ENCODE results near the gene LSM14A. TPM values are rescaled to one million over a fixed set of nuclear protein-coding genes. Genes with fewer than 3 reads are reported as not detected.

The LSM14A gene
- total RNA-seq, 1 experiment from 2014 or later, result 199 TPM

DNA sequence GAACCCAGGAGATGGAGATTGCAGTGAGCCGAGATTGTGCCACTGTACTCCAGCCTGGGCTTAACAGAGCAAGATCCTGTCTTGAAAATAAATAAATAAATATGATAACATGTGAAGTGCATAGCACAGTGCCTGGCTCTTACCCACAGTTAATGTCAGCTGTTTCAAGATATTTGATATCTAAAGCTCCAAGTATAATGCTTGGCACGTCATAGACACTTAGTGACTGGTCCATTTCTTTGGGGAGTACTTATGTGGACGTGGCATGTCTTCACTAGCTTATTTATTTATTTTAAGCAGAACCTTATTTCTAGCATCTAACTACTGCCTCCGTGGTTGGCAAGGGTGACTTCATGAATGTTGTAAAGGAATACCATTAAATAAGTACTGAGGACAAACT is 100.8 kb downstream of the LSM14A start:
- H3K27me3 Mint-ChIP-seq (ENCODE audit: low read depth), result no peaks in the 10 kb centered on the region
- H3K9me3 Mint-ChIP-seq, result no peaks in the 10 kb centered on the region
- H3K27ac Mint-ChIP-seq, result no peak overlapping the region; a peak in 1 of 7 replicates
- no peak overlapping the region for H2AFZ ChIP-seq (ENCODE audit: low read length)
- peaks cover 3% of the 10 kb centered on the region; the same call in 1 of the 2 replicates for H3K4me1 ChIP-seq (ENCODE audit: insufficient read depth, low read length)
- no peak overlapping the region for H3K23ac ChIP-seq (ENCODE audit: insufficient read length, low read depth, low read length)
- no peak overlapping the region for H2BK15ac ChIP-seq (ENCODE audit: low read depth, low read length)
- no peaks in the 10 kb centered on the region for H3K79me1 ChIP-seq (ENCODE audit: insufficient read depth, low read depth, low read length, poor library complexity, severe bottlenecking)
- H2BK5ac ChIP-seq (ENCODE audit: insufficient read length, low read length), result no peak overlapping the region
- H3K4me2 ChIP-seq (ENCODE audit: insufficient read depth, insufficient read length, low read length), result no peak overlapping the region
- H3K27me3 ChIP-seq (ENCODE audit: insufficient read depth, low read length), result no peaks in the 10 kb centered on the region
- no peak overlapping the region for H3K18ac ChIP-seq (ENCODE audit: insufficient read length, low read depth, low read length)
- WGBS (ENCODE audit: extremely low coverage, insufficient read length, low lambda C conversion rate), result no CpG with 5 or more reads among the region's 4 CpGs
- H3T11ph ChIP-seq (ENCODE audit: low read length), result no peak overlapping the region
- no peak overlapping the region for H2BK120ac ChIP-seq (ENCODE audit: low read depth, low read length, poor library complexity, severe bottlenecking)
- H3K9me3 ChIP-seq (ENCODE audit: control insufficient read depth, low read depth, low read length), result no peaks in the 10 kb centered on the region
- H3K36me3 Mint-ChIP-seq (ENCODE audit: insufficient read depth in 1 of 3, low read depth in 3 of 3), result peaks cover under 1 to 3% (median 2%) of the 10 kb centered on the region in 3 experiments; a peak in 4 of 7 replicates
- H3K23me2 ChIP-seq (ENCODE audit: insufficient read length, low read depth, low read length, poor library complexity, severe bottlenecking), result no peaks in the 10 kb centered on the region
- H4K91ac ChIP-seq (ENCODE audit: insufficient read length, low read depth, low read length), result no peak overlapping the region
- H3K4me1 Mint-ChIP-seq, result peaks cover 23 to 26% of the 10 kb centered on the region in 2 experiments
- no peak overlapping the region for H2BK20ac ChIP-seq (ENCODE audit: low read depth, low read length, poor library complexity, severe bottlenecking)
- DNase-seq, result no peak
- H4K20me1 ChIP-seq (ENCODE audit: control insufficient read depth, insufficient read depth, insufficient read length), result no peaks in the 10 kb centered on the region
- no peak overlapping the region for H3K14ac ChIP-seq (ENCODE audit: insufficient read depth, low read length)
- no peak overlapping the region for H2AK5ac ChIP-seq (ENCODE audit: insufficient read length, low read length)
- H3K27ac ChIP-seq (ENCODE audit: insufficient read length, low read depth, low read length), result no peak overlapping the region
- no peak overlapping the region for H4K8ac ChIP-seq (replicated peaks; ENCODE audit: insufficient read length, low read depth, low read length)
- no peaks in the 10 kb centered on the region; the same call in none of the 2 replicates for H3K79me2 ChIP-seq (ENCODE audit: insufficient read depth, low read length)
- H3K56ac ChIP-seq (ENCODE audit: insufficient read length, low read depth, low read length), result no peak overlapping the region
- no peak overlapping the region for H3K4me3 Mint-ChIP-seq
- H3K9ac ChIP-seq (ENCODE audit: extremely low read depth, insufficient read length, low read length), result no peak overlapping the region
- H2BK12ac ChIP-seq (ENCODE audit: insufficient read length, low read depth, low read length), result no peak overlapping the region
- no peak overlapping the region for H4K5ac ChIP-seq (ENCODE audit: insufficient read length, low read depth, low read length)
- no peak overlapping the region for H3K4ac ChIP-seq (ENCODE audit: low read depth, low read length)
- TF ChIP-seq, protein P1, sequence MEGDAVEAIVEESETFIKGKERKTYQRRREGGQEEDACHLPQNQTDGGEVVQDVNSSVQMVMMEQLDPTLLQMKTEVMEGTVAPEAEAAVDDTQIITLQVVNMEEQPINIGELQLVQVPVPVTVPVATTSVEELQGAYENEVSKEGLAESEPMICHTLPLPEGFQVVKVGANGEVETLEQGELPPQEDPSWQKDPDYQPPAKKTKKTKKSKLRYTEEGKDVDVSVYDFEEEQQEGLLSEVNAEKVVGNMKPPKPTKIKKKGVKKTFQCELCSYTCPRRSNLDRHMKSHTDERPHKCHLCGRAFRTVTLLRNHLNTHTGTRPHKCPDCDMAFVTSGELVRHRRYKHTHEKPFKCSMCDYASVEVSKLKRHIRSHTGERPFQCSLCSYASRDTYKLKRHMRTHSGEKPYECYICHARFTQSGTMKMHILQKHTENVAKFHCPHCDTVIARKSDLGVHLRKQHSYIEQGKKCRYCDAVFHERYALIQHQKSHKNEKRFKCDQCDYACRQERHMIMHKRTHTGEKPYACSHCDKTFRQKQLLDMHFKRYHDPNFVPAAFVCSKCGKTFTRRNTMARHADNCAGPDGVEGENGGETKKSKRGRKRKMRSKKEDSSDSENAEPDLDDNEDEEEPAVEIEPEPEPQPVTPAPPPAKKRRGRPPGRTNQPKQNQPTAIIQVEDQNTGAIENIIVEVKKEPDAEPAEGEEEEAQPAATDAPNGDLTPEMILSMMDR (conservative IDR thresholded peaks at IDR 0.05), result no peak

Measured in H9 (cell line).